GM19395 (cell line): ENCODE results near the gene ARHGEF33.

ENCODE experiments used
- ATAC-seq: cut with Tn5 transposase; IDR thresholded peaks from one replicate; pipeline ENCODE4 v1.9.1; 2021; ENCODE audit warnings: mild to moderate bottlenecking, moderate library complexity; ENCODE audit not compliant: unreplicated experiment

The ARHGEF33 gene

GRCh38 chr2:38951766-38952165 is 62.1 kb downstream of the ARHGEF33 start:
- ATAC-seq = no peak

GRCh38 chr2:38957972-38958371 is 68.3 kb downstream of the ARHGEF33 start:
- ATAC-seq = no peak

GRCh38 chr2:38959466-38959865 is 69.8 kb downstream of the ARHGEF33 start:
- no peak for ATAC-seq

- ATAC-seq = peak; percentile 90
Observed at GRCh38 chr2:38959938-38960608, 70.4 kb downstream of the ARHGEF33 start.

GRCh38 chr2:38960609-38961320 is 71.1 kb downstream of the ARHGEF33 start:
- ATAC-seq = peak; percentile 23

- ATAC-seq = no peak
Observed at GRCh38 chr2:38966006-38966405, 76.3 kb downstream of the ARHGEF33 start.

- no peak for ATAC-seq
Observed at GRCh38 chr2:38966678-38967077, 77.0 kb downstream of the ARHGEF33 start.

GRCh38 chr2:38968021-38968420 is 78.3 kb downstream of the ARHGEF33 start:
- no peak for ATAC-seq

- no peak for ATAC-seq
Observed at GRCh38 chr2:38971377-38971776, 81.7 kb downstream of the ARHGEF33 start.

GRCh38 chr2:38973266-38973665 is 83.6 kb downstream of the ARHGEF33 start:
- no peak for ATAC-seq

- ATAC-seq = no peak
Observed at GRCh38 chr2:38975042-38975441, 85.4 kb downstream of the ARHGEF33 start.

GRCh38 chr2:38977047-38977446 is 87.4 kb downstream of the ARHGEF33 start:
- no peak for ATAC-seq

GRCh38 chr2:38978296-38978903 is 88.7 kb downstream of the ARHGEF33 start:
- no peak for ATAC-seq

GRCh38 chr2:38978908-38979307 is 89.2 kb downstream of the ARHGEF33 start:
- no peak for ATAC-seq

GRCh38 chr2:38981003-38981669 is 91.5 kb downstream of the ARHGEF33 start:
- no peak for ATAC-seq

GRCh38 chr2:38981670-38982357 is 92.1 kb downstream of the ARHGEF33 start:
- ATAC-seq = no peak

GRCh38 chr2:38982498-38982897 is 92.8 kb downstream of the ARHGEF33 start:
- no peak for ATAC-seq

GRCh38 chr2:38988716-38989115 is 99.0 kb downstream of the ARHGEF33 start:
- ATAC-seq = no peak

GRCh38 chr2:38991899-38992298 is 102.2 kb downstream of the ARHGEF33 start:
- no peak for ATAC-seq

GRCh38 chr2:38997781-38998180 is 108.1 kb downstream of the ARHGEF33 start:
- ATAC-seq = no peak

GRCh38 chr2:39000552-39000951 is 110.9 kb downstream of the ARHGEF33 start:
- no peak for ATAC-seq
